Suprapubic skin (tissue), 4 donors: ENCODE measurements around the gene LOXL3.
"Not testable (repeated sequence)": the region's sequence is repeated elsewhere in the genome, so short reads cannot be mapped to it uniquely, and the experiment has no call there.

Experiments
- CTCF ChIP-seq, 2 donors: fragments of 200-600 bp in 1 of 2; fragments of 450-650 bp in 1 of 2; sonication (generic) in 1 of 2; IDR thresholded peaks; one replicate each; pipeline ENCODE4 v1.5.1; 2016 to 2019; ENCODE audit warnings: antibody characterized with exemption in 2 of 2, mild to moderate bottlenecking in 1 of 2, moderate library complexity in 1 of 2
- EP300 ChIP-seq: sonication (generic); formaldehyde crosslinking; IDR thresholded peaks from one replicate; pipeline ENCODE4 v1.6.1; 2017; ENCODE audit warnings: antibody characterized with exemption
- POLR2A ChIP-seq, 2 donors: fragments of 450-650 bp; IDR thresholded peaks; one replicate each; pipeline ENCODE4 v1.6.1; 2017; ENCODE audit warnings: antibody characterized with exemption in 2 of 2, mild to moderate bottlenecking in 2 of 2, moderate library complexity in 2 of 2
- POLR2AphosphoS5 ChIP-seq, 3 donors: sonication (generic); formaldehyde crosslinking; IDR thresholded peaks; one replicate each; pipeline ENCODE4 v1.6.1; 2017; ENCODE audit warnings: antibody characterized with exemption in 3 of 3

- TF ChIP-seq CTCF (IDR thresholded peaks at IDR 0.05); POLR2A (IDR thresholded peaks at IDR 0.05); EP300; POLR2AphosphoS5 (IDR thresholded peaks at IDR 0.05): not testable (repeated sequence)
Measured at GRCh38 chr2:74483675-74484164, 70.0 kb downstream of the LOXL3 start.
